Fibroblast of lung (primary cell): ENCODE data around the gene RUSC2.

ENCODE experiments used
- EZH2 ChIP-seq: IDR thresholded peaks from 2 replicates; pipeline ENCODE4 v1.5.1; 2012; ENCODE audit warnings: low read length, control low read depth, mild to moderate bottlenecking; ENCODE audit errors: missing control alignments
- TF ChIP-seq, protein P1 (sequence below), 2 donors: IDR thresholded peaks in 1 of 2; conservative IDR thresholded peaks in 1 of 2; 1 replicate in 1 of 2; 2 replicates in 1 of 2; pipeline ENCODE4 v1.5.1; 2011 to 2012; ENCODE audit warnings: low read length in 2 of 2, control low read depth in 1 of 2, inconsistent platforms in 1 of 2, low read depth in 1 of 2, mild to moderate bottlenecking in 1 of 2

DNA sequence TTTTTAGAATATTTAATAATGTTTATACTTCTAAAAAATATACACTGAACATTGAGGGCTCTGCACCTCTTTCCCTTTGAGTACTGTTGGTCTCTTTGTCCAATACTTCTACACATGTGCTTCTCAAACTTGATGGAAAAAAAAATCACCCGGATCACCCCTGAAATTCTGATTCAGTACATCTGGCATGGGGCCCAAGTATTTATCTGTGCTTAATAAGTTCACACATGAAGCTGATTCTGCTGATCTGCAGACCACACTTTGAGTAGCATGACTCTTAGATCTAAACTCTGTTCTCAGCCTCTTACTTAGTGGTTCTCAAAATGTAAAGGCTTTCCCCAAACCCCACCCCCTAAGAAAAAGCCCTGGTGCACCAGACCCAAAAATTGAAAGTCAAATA lies 12.0 kb downstream of the RUSC2 start:
- TF ChIP-seq, protein P1, sequence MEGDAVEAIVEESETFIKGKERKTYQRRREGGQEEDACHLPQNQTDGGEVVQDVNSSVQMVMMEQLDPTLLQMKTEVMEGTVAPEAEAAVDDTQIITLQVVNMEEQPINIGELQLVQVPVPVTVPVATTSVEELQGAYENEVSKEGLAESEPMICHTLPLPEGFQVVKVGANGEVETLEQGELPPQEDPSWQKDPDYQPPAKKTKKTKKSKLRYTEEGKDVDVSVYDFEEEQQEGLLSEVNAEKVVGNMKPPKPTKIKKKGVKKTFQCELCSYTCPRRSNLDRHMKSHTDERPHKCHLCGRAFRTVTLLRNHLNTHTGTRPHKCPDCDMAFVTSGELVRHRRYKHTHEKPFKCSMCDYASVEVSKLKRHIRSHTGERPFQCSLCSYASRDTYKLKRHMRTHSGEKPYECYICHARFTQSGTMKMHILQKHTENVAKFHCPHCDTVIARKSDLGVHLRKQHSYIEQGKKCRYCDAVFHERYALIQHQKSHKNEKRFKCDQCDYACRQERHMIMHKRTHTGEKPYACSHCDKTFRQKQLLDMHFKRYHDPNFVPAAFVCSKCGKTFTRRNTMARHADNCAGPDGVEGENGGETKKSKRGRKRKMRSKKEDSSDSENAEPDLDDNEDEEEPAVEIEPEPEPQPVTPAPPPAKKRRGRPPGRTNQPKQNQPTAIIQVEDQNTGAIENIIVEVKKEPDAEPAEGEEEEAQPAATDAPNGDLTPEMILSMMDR (conservative IDR thresholded peaks at IDR 0.05 in 1 of 2, IDR thresholded peaks at IDR 0.05 in 1 of 2; ENCODE audit: low read depth in 1 of 2, low read length in 2 of 2) = no peak
- TF ChIP-seq EZH2 = no peak
